Naive thymus-derived CD4-positive, alpha-beta T cell (primary cell): Measurements from ENCODE around the gene DHCR7. TPM values are rescaled to one million over a fixed set of nuclear protein-coding genes. Genes with fewer than 3 reads are reported as not detected.

Experiments
- ATAC-seq: fragments of 150-1000 bp; cut with Tn5 transposase; 2 replicates; pipeline ENCODE4 v1.10.0; 2021; ENCODE audit warnings: mild to moderate bottlenecking, moderate library complexity
- CTCF ChIA-PET: fragments of 350-600 bp; sonication (Branson Sonifier 250); formaldehyde crosslinking; loops from one replicate; lab custom pipeline; 2021; ENCODE audit warnings: antibody characterized with exemption; lab: Charles Lee
- POLR2A ChIA-PET: fragments of 350-600 bp; sonication (Branson Sonifier 250); formaldehyde crosslinking; loops from one replicate; lab custom pipeline; 2021; ENCODE audit warnings: antibody characterized with exemption, inconsistent platforms; lab: Charles Lee
- DNase-seq, 9 donors: peaks; one replicate each; pipeline versions ENCODE4 v3.0.0 to v3.0.0-alpha.2; 2020 to 2022; ENCODE audit warnings: mixed read lengths in 1 of 9
- H3K27ac ChIP-seq: one replicate; pipeline ENCODE4 v1.7.0; 2013; ENCODE audit warnings: mild to moderate bottlenecking, low read depth, low read length, moderate library complexity
- H3K27me3 ChIP-seq, 2 donors: one replicate each; pipeline ENCODE4 v1.7.0; 2013; ENCODE audit warnings: low read length in 2 of 2, mild to moderate bottlenecking in 2 of 2, moderate library complexity in 2 of 2; ENCODE audit not compliant: control insufficient read depth in 2 of 2, insufficient read depth in 2 of 2
- H3K36me3 ChIP-seq, 3 experiments: 1 replicate in 2 of 3; 2 replicates in 1 of 3; pipeline ENCODE4 v1.7.0; 2013; ENCODE audit warnings: low read length in 3 of 3, mild to moderate bottlenecking in 3 of 3, moderate library complexity in 1 of 3; ENCODE audit not compliant: insufficient read depth in 3 of 3, control insufficient read depth in 2 of 3
- H3K4me1 ChIP-seq, 2 donors: one replicate each; pipeline ENCODE4 v1.7.0; 2013; ENCODE audit warnings: low read length in 2 of 2, mild to moderate bottlenecking in 2 of 2, moderate library complexity in 1 of 2; ENCODE audit not compliant: control insufficient read depth in 2 of 2, insufficient read depth in 2 of 2
- H3K4me3 ChIP-seq: 2 replicates; pipeline ENCODE4 v1.7.0; 2013; ENCODE audit warnings: mild to moderate bottlenecking, low read length
- H3K9me3 ChIP-seq, 3 experiments: 1 replicate in 2 of 3; 2 replicates in 1 of 3; pipeline ENCODE4 v1.7.0; 2013; ENCODE audit warnings: low read length in 3 of 3; ENCODE audit not compliant: control insufficient read depth in 2 of 3
- H3K27ac Mint-ChIP-seq, 9 donors: one replicate each; pipeline ENCODE4 v1.8.0; 2020 to 2022; ENCODE audit warnings: mixed read lengths in 9 of 9, mild to moderate bottlenecking in 8 of 9, moderate library complexity in 5 of 9, inconsistent platforms in 2 of 9
- H3K27me3 Mint-ChIP-seq, 5 donors: one replicate each; pipeline ENCODE4 v1.8.0; 2021 to 2022; ENCODE audit warnings: mixed read lengths in 5 of 5, mild to moderate bottlenecking in 1 of 5
- H3K36me3 Mint-ChIP-seq, 5 donors: one replicate each; pipeline ENCODE4 v1.8.0; 2020 to 2022; ENCODE audit warnings: mixed read lengths in 5 of 5, mild to moderate bottlenecking in 3 of 5, inconsistent platforms in 1 of 5
- H3K4me1 Mint-ChIP-seq, 7 donors: one replicate each; pipeline ENCODE4 v1.8.0; 2020 to 2022; ENCODE audit warnings: mixed read lengths in 7 of 7, mild to moderate bottlenecking in 3 of 7, inconsistent platforms in 1 of 7
- H3K4me3 Mint-ChIP-seq, 10 donors: one replicate each; pipeline ENCODE4 v1.8.0; 2020 to 2022; ENCODE audit warnings: mild to moderate bottlenecking in 10 of 10, mixed read lengths in 10 of 10, moderate library complexity in 6 of 10, inconsistent platforms in 2 of 10
- H3K9me3 Mint-ChIP-seq, 11 donors: one replicate each; pipeline ENCODE4 v1.8.0; 2020 to 2022; ENCODE audit warnings: mixed read lengths in 11 of 11, mild to moderate bottlenecking in 4 of 11, inconsistent platforms in 1 of 11, moderate library complexity in 1 of 11
- intact Hi-C, 2 donors: fragments of 100-400 bp; cut with micrococcal nuclease; formaldehyde crosslinking; loops; one replicate each; pipeline ENCODE4 v1.15.1; 2023
- polyA plus RNA-seq, 2 donors: library from polyadenylated mRNA; unstranded; fragments of 300-500 nt; fragmentation: Illumina TruSeq; gene quantifications; one replicate each; pipeline ENCODE4 v1.2.3, GENCODE V29; 2021
- total RNA-seq, 6 experiments: library from RNA in 5 of 6; stranded (reverse) in 5 of 6; gene quantifications; 1 replicate in 5 of 6; 2 replicates in 1 of 6; pipeline ENCODE4 v1.2.3 and lab custom pipeline; 2021 to 2026

The DHCR7 gene
- total and polyA plus RNA-seq, 7 experiments from 2014 or later, result 14.7 to 46.1 (median 22.2) TPM

DNA sequence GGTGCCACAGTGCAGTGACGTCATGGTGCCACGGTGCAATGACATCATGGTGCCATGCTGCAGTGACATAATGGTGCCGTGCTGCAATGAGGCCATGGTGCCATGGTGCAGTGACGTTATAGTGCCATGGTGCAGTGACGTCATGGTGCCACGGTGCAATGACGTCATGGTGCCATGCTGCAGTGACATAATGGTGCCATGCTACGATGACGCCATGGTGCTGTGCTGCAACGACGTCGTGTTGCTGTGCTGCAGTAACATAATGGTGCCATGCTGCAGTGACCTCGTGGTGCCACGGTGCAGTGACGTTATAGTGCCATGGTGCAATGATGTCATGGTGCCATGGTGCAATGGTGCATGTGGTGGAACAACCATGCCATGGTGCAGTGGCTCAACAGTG, 45.3 kb downstream of the DHCR7 start:
- peaks cover 0 to 9% (median 6%) of the 10 kb centered on the region in 11 donors for H3K9me3 Mint-ChIP-seq
- Histone ChIP-seq H3K27me3 (no peaks in the 10 kb centered on the region), H3K4me1 (no peaks in the 10 kb centered on the region), H3K4me3 (no peak overlapping the region), H3K36me3 (no peaks in the 10 kb centered on the region), H3K27ac (no peak overlapping the region), H3K9me3 (no peaks in the 10 kb centered on the region)
- CTCF ChIA-PET, result no interaction called here
- H3K27ac Mint-ChIP-seq, result no peak overlapping the region
- peaks cover 0 to 14% (median 0%) of the 10 kb centered on the region in 5 donors for H3K27me3 Mint-ChIP-seq
- no peaks in the 10 kb centered on the region for H3K4me1 Mint-ChIP-seq
- H3K36me3 Mint-ChIP-seq, result peaks cover 0 to 5% (median 0%) of the 10 kb centered on the region in 5 donors
- intact Hi-C loops, result no loop called here
- DNase-seq, result no peak
- no peak for ATAC-seq
- POLR2A ChIA-PET, result no interaction called here
- no peak overlapping the region for H3K4me3 Mint-ChIP-seq

DNA sequence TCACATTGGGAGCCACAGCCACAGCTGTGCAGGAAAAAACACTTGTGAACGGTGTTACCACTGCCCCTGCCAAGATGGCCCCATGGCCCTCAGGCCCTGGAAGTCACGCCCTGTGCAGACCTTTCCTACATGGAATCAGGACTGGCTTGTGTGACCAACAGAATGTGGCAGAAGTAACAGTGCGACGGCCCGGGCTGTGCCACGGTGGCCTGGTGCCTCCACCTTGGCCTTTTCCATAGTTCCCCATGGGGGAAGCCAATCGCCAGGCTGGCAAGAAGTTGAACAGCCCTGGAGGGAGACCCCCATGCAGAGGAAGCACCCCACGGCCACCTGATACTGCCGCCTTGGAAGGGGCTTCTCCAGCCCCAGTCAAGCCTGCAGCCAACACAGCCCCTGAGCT, 48.0 kb downstream of the DHCR7 start:
- Mint-ChIP-seq H3K4me3 (no peak overlapping the region), H3K9me3 (peaks cover 0 to 9% (median 6%) of the 10 kb centered on the region in 11 donors), H3K36me3 (peaks cover 0 to 5% (median 0%) of the 10 kb centered on the region in 5 donors), H3K27ac (no peak overlapping the region), H3K4me1 (no peaks in the 10 kb centered on the region), H3K27me3 (peaks cover 0 to 19% (median 0%) of the 10 kb centered on the region in 5 donors)
- Histone ChIP-seq H3K4me1 (no peaks in the 10 kb centered on the region), H3K27ac (no peak overlapping the region), H3K36me3 (no peaks in the 10 kb centered on the region), H3K27me3 (no peaks in the 10 kb centered on the region), H3K9me3 (no peaks in the 10 kb centered on the region), H3K4me3 (no peak overlapping the region)
- ChIA-PET POLR2A (no interaction called here), CTCF (no interaction called here)
- ATAC-seq (no peak), DNase-seq (no peak)
- intact Hi-C loops, result no loop called here

DNA sequence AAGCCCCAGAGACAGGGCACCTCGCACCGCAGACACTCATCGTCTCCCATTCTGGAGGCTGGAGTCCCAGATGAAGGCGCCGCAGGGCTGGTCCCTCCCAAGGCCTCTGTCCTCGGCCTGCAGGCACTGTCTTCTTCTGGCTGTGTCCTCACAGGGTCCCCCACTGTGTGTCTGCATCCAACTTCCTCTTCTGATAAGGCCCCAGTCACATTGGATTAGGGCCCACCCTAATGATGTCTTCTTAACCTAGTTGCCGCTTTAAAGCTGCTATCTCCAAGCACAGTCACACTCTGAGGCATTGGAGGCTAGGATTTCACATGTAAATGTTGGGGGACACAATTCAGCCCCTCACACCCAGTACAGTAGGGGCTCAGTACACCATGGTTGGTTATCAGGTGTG, 48.9 kb downstream of the DHCR7 start:
- intact Hi-C loops, result no loop called here
- Mint-ChIP-seq H3K36me3 (peaks cover 0 to 4% (median 0%) of the 10 kb centered on the region in 5 donors), H3K27me3 (peaks cover 0 to 14% (median 0%) of the 10 kb centered on the region in 5 donors), H3K27ac (no peak overlapping the region), H3K9me3 (peaks cover 0 to 9% (median 6%) of the 10 kb centered on the region in 11 donors), H3K4me1 (no peaks in the 10 kb centered on the region), H3K4me3 (no peak overlapping the region)
- ATAC-seq (no peak), DNase-seq (no peak)
- Histone ChIP-seq H3K4me1 (no peaks in the 10 kb centered on the region), H3K27ac (no peak overlapping the region), H3K4me3 (no peak overlapping the region), H3K9me3 (no peaks in the 10 kb centered on the region), H3K36me3 (no peaks in the 10 kb centered on the region), H3K27me3 (no peaks in the 10 kb centered on the region)
- ChIA-PET POLR2A (no interaction called here), CTCF (no interaction called here)

DNA sequence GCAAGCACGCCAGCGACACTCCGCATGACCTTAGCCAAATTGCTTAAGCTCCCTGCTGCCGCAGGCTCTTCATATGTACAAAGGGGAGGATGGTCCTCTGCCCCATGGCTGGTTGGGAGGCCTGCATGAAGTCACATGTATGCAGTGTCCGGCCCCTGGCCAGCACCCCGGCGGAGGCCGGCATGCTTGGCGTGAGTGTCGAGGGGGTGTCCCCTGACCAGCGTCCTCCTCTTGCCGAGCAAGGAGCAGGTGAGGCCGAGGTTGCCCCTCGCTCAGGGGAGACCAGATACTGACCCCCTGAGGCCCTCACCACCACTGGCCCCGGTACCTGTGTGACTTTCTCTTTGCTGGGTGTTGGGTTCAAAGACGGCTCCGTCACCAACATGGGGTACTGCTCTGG, 50.2 kb downstream of the DHCR7 start:
- Mint-ChIP-seq H3K4me3 (no peak overlapping the region), H3K4me1 (no peaks in the 10 kb centered on the region), H3K36me3 (no peaks in the 10 kb centered on the region), H3K9me3 (peaks cover 0 to 4% (median 0%) of the 10 kb centered on the region in 11 donors), H3K27ac (no peak overlapping the region), H3K27me3 (peaks cover 0 to 10% (median 0%) of the 10 kb centered on the region in 5 donors)
- ChIA-PET CTCF (no interaction called here), POLR2A (no interaction called here)
- no peaks in the 10 kb centered on the region for H3K27me3 ChIP-seq
- no peak overlapping the region for H3K4me3 ChIP-seq
- no peaks in the 10 kb centered on the region for H3K36me3 ChIP-seq
- H3K9me3 ChIP-seq, result no peaks in the 10 kb centered on the region
- H3K27ac ChIP-seq, result no peak overlapping the region
- DNase-seq (no peak), ATAC-seq (no peak)
- intact Hi-C loops, result no loop called here
- no peaks in the 10 kb centered on the region for H3K4me1 ChIP-seq

GRCh38 chr11:71397331-71397860, 50.8 kb downstream of the DHCR7 start:
- ChIA-PET CTCF (no interaction called here), POLR2A (no interaction called here)
- Histone ChIP-seq H3K27me3 (no peaks in the 10 kb centered on the region), H3K4me3 (no peak overlapping the region), H3K36me3 (no peaks in the 10 kb centered on the region), H3K27ac (no peak overlapping the region), H3K4me1 (no peaks in the 10 kb centered on the region), H3K9me3 (no peaks in the 10 kb centered on the region)
- Mint-ChIP-seq H3K4me1 (no peaks in the 10 kb centered on the region), H3K4me3 (no peak overlapping the region), H3K36me3 (no peaks in the 10 kb centered on the region), H3K27me3 (peaks cover 0 to 11% (median 0%) of the 10 kb centered on the region in 5 donors), H3K27ac (no peak overlapping the region), H3K9me3 (peaks cover 0 to 3% (median 0%) of the 10 kb centered on the region in 11 donors)
- no peak for DNase-seq
- ATAC-seq, result no peak
- intact Hi-C loops, result no loop called here

- H3K9me3 ChIP-seq, result no peaks in the 10 kb centered on the region
- DNase-seq (no peak), ATAC-seq (no peak)
- H3K27me3 Mint-ChIP-seq, result peaks cover 0 to 14% (median 3%) of the 10 kb centered on the region in 5 donors
- intact Hi-C loops, result no loop called here
- H3K36me3 Mint-ChIP-seq, result no peaks in the 10 kb centered on the region
- no peak overlapping the region for H3K27ac Mint-ChIP-seq
- H3K36me3 ChIP-seq, result no peaks in the 10 kb centered on the region
- H3K27ac ChIP-seq, result no peak overlapping the region
- H3K4me3 Mint-ChIP-seq, result no peak overlapping the region
- H3K4me1 Mint-ChIP-seq, result no peaks in the 10 kb centered on the region
- H3K9me3 Mint-ChIP-seq, result no peaks in the 10 kb centered on the region
- POLR2A ChIA-PET, result no interaction called here
- no peaks in the 10 kb centered on the region for H3K4me1 ChIP-seq
- CTCF ChIA-PET, result no interaction called here
- no peaks in the 10 kb centered on the region for H3K27me3 ChIP-seq
- no peak overlapping the region for H3K4me3 ChIP-seq
These were observed 51.6 kb downstream of the DHCR7 start for GRCh38 chr11:71396548-71397123.

GRCh38 chr11:71395774-71396173, 52.4 kb downstream of the DHCR7 start:
- Histone ChIP-seq H3K4me3 (no peak overlapping the region), H3K9me3 (no peaks in the 10 kb centered on the region), H3K27me3 (no peaks in the 10 kb centered on the region), H3K36me3 (no peaks in the 10 kb centered on the region), H3K4me1 (no peaks in the 10 kb centered on the region), H3K27ac (no peak overlapping the region)
- H3K27ac Mint-ChIP-seq, result no peak overlapping the region
- POLR2A ChIA-PET, result no interaction called here
- H3K36me3 Mint-ChIP-seq, result no peaks in the 10 kb centered on the region
- no peaks in the 10 kb centered on the region for H3K9me3 Mint-ChIP-seq
- H3K4me3 Mint-ChIP-seq, result no peak overlapping the region
- peaks cover 0 to 11% (median 3%) of the 10 kb centered on the region in 5 donors for H3K27me3 Mint-ChIP-seq
- CTCF ChIA-PET, result no interaction called here
- DNase-seq, result no peak
- intact Hi-C loops, result no loop called here
- H3K4me1 Mint-ChIP-seq, result no peaks in the 10 kb centered on the region
- ATAC-seq, result no peak
